ENCODE data around the gene ZFY. TPM values are rescaled to one million over a fixed set of nuclear protein-coding genes. Genes with fewer than 3 reads are reported as not detected.
"Not testable (repeated sequence)": the region's sequence is repeated elsewhere in the genome, so short reads cannot be mapped to it uniquely, and the experiment has no call there.

The ZFY gene
- polyA plus RNA-seq, 1 donor = 20.5 TPM

GRCh38 chrY:2973110-2973751 is 38.0 kb downstream of the ZFY start:
- DNase-seq = no peak

- DNase-seq = no peak
Measured at GRCh38 chrY:2979283-2979682, 44.1 kb downstream of the ZFY start.

- no peak for DNase-seq
Measured at GRCh38 chrY:2984491-2984890, 49.3 kb downstream of the ZFY start.

DNA sequence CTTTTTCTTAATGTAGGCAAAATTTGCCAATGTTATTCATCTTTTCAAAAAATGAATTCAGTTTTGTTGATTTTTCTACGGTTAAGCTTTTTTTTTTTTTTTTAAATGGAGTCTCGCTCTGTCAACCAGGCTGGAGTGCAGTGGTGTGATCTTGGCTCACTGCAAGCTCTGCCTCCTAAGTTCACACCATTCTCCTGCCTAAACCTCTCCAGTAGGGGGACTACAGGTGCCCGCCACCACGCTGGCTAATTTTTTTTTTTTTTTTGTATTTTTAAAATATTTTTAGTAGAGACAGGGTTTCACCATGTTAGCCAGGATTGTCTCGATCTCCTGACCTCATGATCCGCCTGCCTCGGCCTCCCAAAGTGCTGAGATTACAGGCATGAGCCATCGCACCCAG is 52.0 kb downstream of the ZFY start:
- DNase-seq = not testable (repeated sequence)

GRCh38 chrY:2997369-2997768 is 62.2 kb downstream of the ZFY start:
- not testable (repeated sequence) for DNase-seq

DNA sequence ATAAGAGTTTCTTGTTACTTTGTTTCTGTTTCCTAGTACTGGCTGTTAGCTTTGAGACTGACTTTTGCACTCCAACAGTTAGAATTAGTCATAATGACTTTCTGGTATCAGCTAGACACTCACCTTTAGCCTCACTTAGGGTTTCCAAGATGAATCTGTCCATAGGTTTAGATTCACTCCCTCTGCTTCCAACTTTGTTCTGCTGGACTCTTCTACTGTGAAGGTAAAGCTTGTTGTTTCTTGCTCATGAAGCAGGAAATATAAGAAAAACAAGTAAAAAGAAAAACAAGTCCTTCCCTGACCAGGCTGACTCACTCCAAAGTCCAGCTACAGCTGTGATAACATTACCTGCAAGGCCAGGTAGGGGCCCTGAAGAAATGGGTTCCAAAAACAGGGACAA is 67.0 kb downstream of the ZFY start:
- DNase-seq = no peak

- DNase-seq = no peak
Measured at GRCh38 chrY:3002680-3003515, 67.7 kb downstream of the ZFY start.

GRCh38 chrY:3003516-3003830 is 68.3 kb downstream of the ZFY start:
- no peak for DNase-seq

GRCh38 chrY:3003846-3004245 is 68.7 kb downstream of the ZFY start:
- no peak for DNase-seq

- DNase-seq = not testable (repeated sequence)
Measured at GRCh38 chrY:3006031-3006430, 70.8 kb downstream of the ZFY start.

DNA sequence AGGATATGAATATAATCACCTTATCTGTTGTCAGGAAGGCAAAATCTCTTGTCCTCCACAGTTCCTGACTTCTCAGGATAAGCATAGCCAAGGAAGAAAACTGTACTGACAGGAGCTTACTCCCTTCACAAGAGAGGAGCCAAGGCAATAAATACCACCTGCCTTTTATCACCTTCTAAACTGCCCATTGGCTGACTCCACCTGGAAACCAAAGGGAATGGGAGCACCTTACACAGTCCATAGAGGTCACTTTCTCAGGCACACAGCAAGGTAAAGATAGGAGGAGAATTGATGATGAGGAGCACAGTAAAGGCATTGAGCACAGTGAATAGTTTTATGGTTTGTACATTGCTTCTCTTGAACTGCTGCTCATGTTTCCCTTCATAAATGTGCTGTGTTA is 72.8 kb downstream of the ZFY start:
- no peak for DNase-seq

GRCh38 chrY:3012226-3012625 is 77.0 kb downstream of the ZFY start:
- DNase-seq = no peak

- DNase-seq = no peak
Measured at GRCh38 chrY:3016594-3016993, 81.4 kb downstream of the ZFY start.

GRCh38 chrY:3018546-3018945 is 83.4 kb downstream of the ZFY start:
- no peak for DNase-seq

- DNase-seq = no peak
Measured at GRCh38 chrY:3019584-3019983, 84.4 kb downstream of the ZFY start.

DNA sequence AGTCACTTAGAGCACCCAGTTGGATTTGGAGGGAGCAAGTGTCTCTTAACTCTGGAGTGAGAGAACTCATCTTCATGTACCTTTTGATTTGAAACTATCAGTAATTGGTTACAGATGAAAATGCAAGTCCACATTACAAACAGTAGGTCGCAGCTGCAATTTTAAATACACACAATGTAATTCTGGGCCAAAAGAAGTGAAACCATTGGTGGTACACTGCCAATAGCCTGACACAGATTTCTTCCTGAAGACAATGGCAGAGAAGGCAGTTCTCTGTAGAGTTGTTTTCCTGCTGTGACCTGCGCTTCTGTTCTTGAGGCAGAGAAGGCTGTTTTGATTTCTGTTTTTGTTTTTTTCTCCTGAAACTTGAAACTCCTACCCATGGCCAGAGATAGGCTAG is 86.0 kb downstream of the ZFY start:
- DNase-seq = no peak

- no peak for DNase-seq
Measured at GRCh38 chrY:3023606-3024005, 88.4 kb downstream of the ZFY start.

DNA sequence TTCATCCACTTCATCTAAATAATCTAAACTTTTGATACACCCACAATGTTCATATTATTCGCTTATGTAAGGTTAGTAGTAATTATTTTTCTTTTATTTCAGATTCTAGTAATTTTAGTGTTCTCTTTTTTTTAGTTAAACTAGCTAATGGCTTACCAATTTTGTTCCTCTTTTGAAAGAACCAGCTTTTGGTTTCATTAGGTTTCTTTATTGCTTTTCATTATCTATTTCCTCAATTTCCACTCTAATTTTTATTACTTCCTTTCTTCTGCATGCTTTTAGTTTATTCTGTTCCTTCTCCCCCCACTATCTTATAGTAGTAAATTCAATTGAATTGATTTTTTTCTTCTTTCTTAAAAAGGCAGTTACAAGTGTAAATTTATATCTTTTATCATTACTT is 90.2 kb downstream of the ZFY start:
- DNase-seq = no peak

Other genes with a start within 250 kb of the ZFY start
- gene SRY, start 147.7 kb upstream of the ZFY start, polyA plus RNA-seq (ENCODE audit: insufficient read length) = 2.4 TPM
- 655 TPM for gene RPS4Y1, start 93.8 kb upstream of the ZFY start, polyA plus RNA-seq (ENCODE audit: insufficient read length)